HepG2 (cell line): Measurements from ENCODE around the gene NRSN2. TPM values are rescaled to one million over a fixed set of nuclear protein-coding genes. Genes with fewer than 3 reads are reported as not detected.

Experiments used
- AFF4 ChIP-seq: sonication (generic); formaldehyde crosslinking; IDR thresholded peaks from 2 replicates; pipeline ENCODE4 v1.4.0; 2020; ENCODE audit warnings: missing genetic modification reagents
- AGO2 ChIP-seq: fragments of 200-400 bp; formaldehyde crosslinking; optimal IDR thresholded peaks from 2 replicates; pipeline ENCODE3; 2017; ENCODE audit warnings: mild to moderate bottlenecking, low read depth, low read length, moderate library complexity
- ARHGAP35 ChIP-seq: sonication (generic); formaldehyde crosslinking; IDR thresholded peaks from 2 replicates; pipeline ENCODE4 v1.9.0; 2022; ENCODE audit warnings: mild to moderate bottlenecking, inconsistent platforms, moderate library complexity, missing genetic modification reagents, borderline replicate concordance
- CCDC6 ChIP-seq: sonication (generic); formaldehyde crosslinking; IDR thresholded peaks from 2 replicates; pipeline ENCODE4 v1.8.1; 2022; ENCODE audit warnings: mild to moderate bottlenecking, missing genetic modification reagents, moderate library complexity
- FOXK1 ChIP-seq: sonication (generic); formaldehyde crosslinking; IDR thresholded peaks from 2 replicates; pipeline ENCODE4 v1.4.0; 2020; ENCODE audit warnings: low read depth, missing genetic modification reagents, borderline replicate concordance
- GABPA ChIP-seq, 2 experiments: IDR thresholded peaks; 2 replicates each; pipeline ENCODE4 v1.6.1; 2011 to 2016; ENCODE audit warnings: low read depth in 2 of 2, low read length in 1 of 2, missing biosample characterization in 1 of 2, missing genetic modification characterization in 1 of 2
- IKZF5 ChIP-seq: IDR thresholded peaks from 2 replicates; pipeline ENCODE4 v1.6.1; 2018; ENCODE audit warnings: missing genetic modification reagents, mild to moderate bottlenecking, missing compliant biosample characterization
- NCOR1 ChIP-seq: fragments of 200-600 bp; sonication (generic); IDR thresholded peaks from 2 replicates; pipeline ENCODE4 v1.7.0; 2017; ENCODE audit warnings: antibody characterized with exemption, low read length, borderline replicate concordance
- NONO ChIP-seq, 2 experiments: fragments of 450-650 bp in 1 of 2; sonication (generic) in 1 of 2; formaldehyde crosslinking in 1 of 2; IDR thresholded peaks in 1 of 2; conservative IDR thresholded peaks in 1 of 2; 2 replicates each; pipeline versions ENCODE4 v1.6.1 to v1.8.0; 2017 to 2022; ENCODE audit warnings: mild to moderate bottlenecking in 1 of 2, missing genetic modification reagents in 1 of 2, moderate library complexity in 1 of 2
- NR3C1 ChIP-seq: sonication (generic); formaldehyde crosslinking; IDR thresholded peaks from 2 replicates; pipeline ENCODE4 v1.4.0; 2020; ENCODE audit warnings: missing genetic modification reagents
- RBM22 ChIP-seq: fragments of 200-400 bp; formaldehyde crosslinking; optimal IDR thresholded peaks from 2 replicates; pipeline ENCODE3; 2017; ENCODE audit warnings: mild to moderate bottlenecking, low read length, moderate library complexity
- RFX1 ChIP-seq: fragments of 450-650 bp; IDR thresholded peaks from 2 replicates; pipeline ENCODE4 v1.6.1; 2017
- SALL1 ChIP-seq: sonication (generic); formaldehyde crosslinking; IDR thresholded peaks from 2 replicates; pipeline ENCODE4 v1.8.0; 2022; ENCODE audit warnings: mild to moderate bottlenecking, missing genetic modification reagents
- SALL2 ChIP-seq: sonication (generic); formaldehyde crosslinking; IDR thresholded peaks from 2 replicates; pipeline ENCODE4 v1.8.1; 2023; ENCODE audit warnings: mild to moderate bottlenecking, missing genetic modification reagents, inconsistent platforms
- STAT5B ChIP-seq: sonication (generic); formaldehyde crosslinking; IDR thresholded peaks from 2 replicates; pipeline ENCODE4 v1.4.0; 2020; ENCODE audit warnings: missing genetic modification reagents
- TRAFD1 ChIP-seq: sonication (generic); formaldehyde crosslinking; IDR thresholded peaks from 2 replicates; pipeline ENCODE4 v1.5.1; 2020; ENCODE audit warnings: missing genetic modification reagents, mild to moderate bottlenecking, borderline replicate concordance
- ZBTB20 ChIP-seq: sonication (generic); formaldehyde crosslinking; IDR thresholded peaks from 2 replicates; pipeline ENCODE4 v1.8.1; 2023; ENCODE audit warnings: missing genetic modification reagents, low read depth, mild to moderate bottlenecking, borderline replicate concordance
- ZBTB38 ChIP-seq: sonication (generic); formaldehyde crosslinking; IDR thresholded peaks from 2 replicates; pipeline ENCODE4 v1.5.1; 2020; ENCODE audit warnings: mild to moderate bottlenecking, missing genetic modification reagents
- ZNF382 ChIP-seq: sonication (generic); formaldehyde crosslinking; IDR thresholded peaks from 2 replicates; pipeline ENCODE4 v1.5.0; 2020; ENCODE audit warnings: missing genetic modification reagents, mild to moderate bottlenecking, borderline replicate concordance
- ZNF672 ChIP-seq: sonication (generic); formaldehyde crosslinking; IDR thresholded peaks from 2 replicates; pipeline ENCODE4 v1.8.1; 2022; ENCODE audit warnings: missing genetic modification reagents
- ZNF747 ChIP-seq: sonication (generic); formaldehyde crosslinking; IDR thresholded peaks from 2 replicates; pipeline ENCODE4 v1.8.1; 2023; ENCODE audit warnings: missing genetic modification reagents, mild to moderate bottlenecking, borderline replicate concordance
- ZNF777 ChIP-seq: sonication (generic); formaldehyde crosslinking; IDR thresholded peaks from 2 replicates; pipeline ENCODE4 v1.4.0; 2020; ENCODE audit warnings: missing genetic modification reagents
- polyA plus RNA-seq, 8 experiments: library from polyadenylated mRNA; depleted of rRNA in 3 of 8; stranded (reverse) in 7 of 8; unstranded in 1 of 8; fragments of >200 nt; fragmentation: Illumina TruSeq in 4 of 8; extraction: Trizol in 4 of 8; gene quantifications; 2 replicates each; pipeline versions ENCODE4 v1.2.1 to v1.2.3, GENCODE V29; 2011 to 2016; ENCODE audit warnings: low read depth in 4 of 8, missing spikeins in 1 of 8, mixed read lengths in 1 of 8; ENCODE audit not compliant: insufficient read depth in 1 of 8
- total RNA-seq, 5 experiments: library from RNA; depleted of rRNA; stranded (reverse); fragments of >200 nt; fragmentation: Illumina TruSeq; extraction: Trizol; gene quantifications; 2 replicates each; pipeline ENCODE4 v1.2.3, GENCODE V29; 2016; ENCODE audit warnings: low read depth in 1 of 5

Gene NRSN2
- total and polyA plus RNA-seq, 2 of the 13 experiments (the other 11 are each of a cell fraction or from before 2014, with no cell fraction given), result 32.3 to 49.4 TPM

- TF ChIP-seq AFF4 (CRISPR knock-in tag) (peak; percentile 97), NONO (IDR thresholded peaks at IDR 0.05) (no peak), NONO (CRISPR knock-in tag; conservative IDR thresholded peaks at IDR 0.05) (peak; percentile 99), AGO2 (no peak), ZBTB38 (CRISPR knock-in tag) (peak; percentile 96), ZNF382 (CRISPR knock-in tag) (no peak), ZNF672 (CRISPR knock-in tag) (no peak), ZNF777 (CRISPR knock-in tag) (peak; percentile 70), FOXK1 (CRISPR knock-in tag) (peak; percentile 99), ZBTB20 (peak; percentile 97; the same call in 1 of the 2 replicates), STAT5B (CRISPR knock-in tag) (peak; percentile 96), CCDC6 (peak; percentile 100), ARHGAP35 (CRISPR knock-in tag) (peak; percentile 99), RBM22 (peak; percentile 62), GABPA (IDR thresholded peaks at IDR 0.05; ENCODE audit: low read depth, low read length) (no peak), GABPA (CRISPR knock-in tag; IDR thresholded peaks at IDR 0.05; ENCODE audit: low read depth) (peak; percentile 88), SALL1 (peak; percentile 100), TRAFD1 (peak; percentile 90; the same call in 1 of the 2 replicates), SALL2 (CRISPR knock-in tag) (peak; percentile 95), IKZF5 (CRISPR knock-in tag) (peak; percentile 99), NCOR1 (peak; percentile 81; the same call in 1 of the 2 replicates), RFX1 (no peak), NR3C1 (CRISPR knock-in tag) (no peak), ZNF747 (CRISPR knock-in tag) (peak; percentile 99)
Observed at GRCh38 chr20:362271-363254, 15.7 kb downstream of the NRSN2 start (continued).
